IMR-90 (cell line): ENCODE results near the gene ZNF337. TPM values are rescaled to one million over a fixed set of nuclear protein-coding genes. Genes with fewer than 3 reads are reported as not detected.

Experiments
- ATAC-seq: fragments of 200-7000 bp; cut with Tn5 transposase; 2 replicates; pipeline ENCODE4 v1.9.1; 2020; ENCODE audit warnings: low read depth, mild to moderate bottlenecking, moderate library complexity
- BruUV-seq: library from RNA; stranded (reverse); fragments of 400-500 nt; replicated peaks from 2 replicates; lab custom pipeline; 2021; lab: Mats Ljungman, UMichigan
- CTCF ChIA-PET: fragments of 300-600 bp; formaldehyde crosslinking; extraction: SDS; loops from one replicate; lab custom pipeline; 2021; ENCODE audit warnings: antibody characterized with exemption; lab: Yijun Ruan, JAX
- POLR2A ChIA-PET: fragments of 300-600 bp; sonication (Branson Sonifier 250); formaldehyde crosslinking; loops from one replicate; lab custom pipeline; 2022; ENCODE audit warnings: antibody characterized with exemption; ENCODE audit not compliant: unreplicated experiment; lab: Charles Lee
- DNase-seq: peaks from one replicate; pipeline ENCODE4 v3.0.0; 2013
- H2AFZ ChIP-seq: replicated peaks from 2 replicates; pipeline ENCODE3; 2013; ENCODE audit warnings: low read length, mild to moderate bottlenecking; ENCODE audit not compliant: poor library complexity
- H2AK5ac ChIP-seq: 2 replicates; pipeline ENCODE4 v1.6.1; 2013; ENCODE audit warnings: low read depth, low read length, inconsistent platforms
- H2AK9ac ChIP-seq: replicated peaks from 2 replicates; pipeline ENCODE3; 2013; ENCODE audit warnings: mild to moderate bottlenecking, low read depth, low read length, moderate library complexity; ENCODE audit not compliant: poor library complexity
- H2BK120ac ChIP-seq: 2 replicates; pipeline ENCODE4 v1.6.1; 2013; ENCODE audit warnings: low read depth, low read length, inconsistent platforms
- H2BK15ac ChIP-seq: 3 replicates; pipeline ENCODE4 v1.6.1; 2013; ENCODE audit warnings: low read depth, low read length, inconsistent platforms
- H2BK20ac ChIP-seq: 2 replicates; pipeline ENCODE4 v1.6.1; 2013; ENCODE audit warnings: low read depth, mild to moderate bottlenecking, inconsistent platforms, low read length, moderate library complexity
- H2BK5ac ChIP-seq: 2 replicates; pipeline ENCODE4 v1.6.1; 2013; ENCODE audit warnings: mild to moderate bottlenecking, low read depth, low read length, inconsistent platforms; ENCODE audit not compliant: poor library complexity, severe bottlenecking
- H3K14ac ChIP-seq: replicated peaks from 2 replicates; pipeline ENCODE4 v1.6.1; 2013; ENCODE audit warnings: low read depth, low read length, inconsistent platforms
- H3K18ac ChIP-seq: 2 replicates; pipeline ENCODE4 v1.6.1; 2013; ENCODE audit warnings: low read depth, low read length, control low read depth
- H3K23ac ChIP-seq: 2 replicates; pipeline ENCODE4 v1.6.1; 2013; ENCODE audit warnings: low read depth, low read length, inconsistent platforms
- H3K27ac ChIP-seq: 2 replicates; pipeline ENCODE4 v1.5.1; 2013; ENCODE audit warnings: mild to moderate bottlenecking, control low read depth, low read length; ENCODE audit not compliant: insufficient read depth
- H3K27me3 ChIP-seq: 2 replicates; pipeline ENCODE4 v1.6.1; 2013; ENCODE audit warnings: low read length; ENCODE audit not compliant: control insufficient read depth, insufficient read depth
- H3K36me3 ChIP-seq: 2 replicates; pipeline ENCODE4 v1.6.1; 2013; ENCODE audit warnings: low read length, mixed read lengths; ENCODE audit not compliant: control insufficient read depth, insufficient read depth
- H3K4ac ChIP-seq: 2 replicates; pipeline ENCODE4 v1.6.1; 2013; ENCODE audit warnings: low read depth, low read length, inconsistent platforms
- H3K4me1 ChIP-seq: 2 replicates; pipeline ENCODE4 v1.6.1; 2013; ENCODE audit warnings: low read length, mixed read lengths; ENCODE audit not compliant: control insufficient read depth, insufficient read depth
- H3K4me2 ChIP-seq: 2 replicates; pipeline ENCODE4 v1.6.1; 2013; ENCODE audit warnings: low read depth, mild to moderate bottlenecking, control low read depth, low read length, moderate library complexity
- H3K4me3 ChIP-seq: 2 replicates; pipeline ENCODE4 v1.5.1; 2013; ENCODE audit warnings: low read depth, mild to moderate bottlenecking, control low read depth, low read length, moderate library complexity; ENCODE audit not compliant: insufficient read depth
- H3K56ac ChIP-seq: 2 replicates; pipeline ENCODE4 v1.6.1; 2013; ENCODE audit warnings: low read length, inconsistent platforms; ENCODE audit not compliant: insufficient read depth; ENCODE audit errors: extremely low read depth
- H3K79me1 ChIP-seq, 2 experiments: 2 replicates each; pipeline ENCODE4 v1.6.1; 2013; ENCODE audit warnings: low read length in 2 of 2, inconsistent platforms in 1 of 2, low read depth in 1 of 2
- H3K9ac ChIP-seq: 2 replicates; pipeline ENCODE4 v1.6.1; 2013; ENCODE audit warnings: low read depth, low read length, control low read depth
- H3K9me1 ChIP-seq: 2 replicates; pipeline ENCODE4 v1.6.1; 2013; ENCODE audit warnings: low read length, inconsistent platforms; ENCODE audit not compliant: insufficient read depth
- H3K9me3 ChIP-seq: 2 replicates; pipeline ENCODE4 v1.6.1; 2013; ENCODE audit warnings: low read length; ENCODE audit not compliant: control insufficient read depth, insufficient read depth
- H4K20me1 ChIP-seq: 2 replicates; pipeline ENCODE4 v1.6.1; 2013; ENCODE audit warnings: low read length, inconsistent platforms; ENCODE audit not compliant: insufficient read depth
- H4K5ac ChIP-seq: 2 replicates; pipeline ENCODE4 v1.6.1; 2013; ENCODE audit warnings: mild to moderate bottlenecking, low read depth, low read length, control low read depth
- H4K8ac ChIP-seq, 2 experiments: 2 replicates each; pipeline ENCODE4 v1.6.1; 2013; ENCODE audit warnings: low read depth in 2 of 2, low read length in 2 of 2, control low read depth in 1 of 2, inconsistent platforms in 1 of 2
- H4K91ac ChIP-seq: 2 replicates; pipeline ENCODE4 v1.6.1; 2013; ENCODE audit warnings: low read depth, low read length, inconsistent platforms; ENCODE audit not compliant: insufficient read depth
- CEBPB ChIP-seq: IDR thresholded peaks from 2 replicates; pipeline ENCODE4 v1.6.1; 2012; ENCODE audit warnings: low read depth, low read length, improper control_type of control experiment
- CHD1 ChIP-seq: IDR thresholded peaks from 2 replicates; pipeline ENCODE4 v1.6.1; 2012; ENCODE audit warnings: low read depth, low read length, improper control_type of control experiment
- FOS ChIP-seq: fragments of 150-350 bp; IDR thresholded peaks from 2 replicates; pipeline ENCODE4 v1.6.1; 2016; ENCODE audit warnings: low read depth, low read length
- MAFK ChIP-seq: IDR thresholded peaks from 2 replicates; pipeline ENCODE4 v1.6.1; 2012; ENCODE audit warnings: low read depth, low read length, improper control_type of control experiment
- MAZ ChIP-seq: IDR thresholded peaks from 2 replicates; pipeline ENCODE4 v1.6.1; 2012; ENCODE audit warnings: low read depth, mild to moderate bottlenecking, low read length, improper control_type of control experiment, moderate library complexity, borderline replicate concordance
- MXI1 ChIP-seq: IDR thresholded peaks from 2 replicates; pipeline ENCODE4 v1.6.1; 2012; ENCODE audit warnings: low read depth, mild to moderate bottlenecking, low read length, moderate library complexity, borderline replicate concordance
- NFE2L2 ChIP-seq: fragments of 150-350 bp; IDR thresholded peaks from 2 replicates; pipeline ENCODE4 v1.6.1; 2016; ENCODE audit warnings: low read depth, mild to moderate bottlenecking, low read length
- POLR2A ChIP-seq: IDR thresholded peaks from 2 replicates; pipeline ENCODE4 v1.6.1; 2012; ENCODE audit warnings: mild to moderate bottlenecking, low read depth, low read length
- RAD21 ChIP-seq: IDR thresholded peaks from 2 replicates; pipeline ENCODE4 v1.6.1; 2012; ENCODE audit warnings: low read length, improper control_type of control experiment
- RCOR1 ChIP-seq: IDR thresholded peaks from 2 replicates; pipeline ENCODE4 v1.6.1; 2012; ENCODE audit warnings: mild to moderate bottlenecking, low read length, improper control_type of control experiment; ENCODE audit not compliant: insufficient replicate concordance
- RFX5 ChIP-seq: IDR thresholded peaks from 2 replicates; pipeline ENCODE4 v1.8.0; 2012; ENCODE audit warnings: low read depth, mild to moderate bottlenecking, low read length, moderate library complexity
- SMC3 ChIP-seq: fragments of 150-350 bp; IDR thresholded peaks from 2 replicates; pipeline ENCODE4 v1.6.1; 2016; ENCODE audit warnings: low read depth, mild to moderate bottlenecking, antibody characterized with exemption, low read length, moderate library complexity
- WGBS, 2 experiments: methylation state at CpG; one replicate each; pipeline versions ENCODE4 v1.1.5 to v1.1.7; 2013; ENCODE audit warnings: missing lambda C conversion rate in 2 of 2; ENCODE audit not compliant: insufficient read length in 1 of 2; ENCODE audit errors: extremely low coverage in 2 of 2; 5-methylcytosine and 5-hydroxymethylcytosine counted together
- dilution Hi-C: fragments of 300-500 bp; cut with HindIII; formaldehyde crosslinking; loops from one replicate; pipeline ENCODE4 v1.14.3; 2018; ENCODE audit warnings: low sequenced_read_pairs; ENCODE audit not compliant: unreplicated experiment
- in situ Hi-C: fragments of 300-500 bp; cut with MboI; formaldehyde crosslinking; loops from 3 replicates; pipeline ENCODE4 v1.14.3; 2019; ENCODE audit warnings: low sequenced_read_pairs, inconsistent platforms, mixed read lengths
- intact Hi-C: fragments of 100-400 bp; cut with micrococcal nuclease; formaldehyde crosslinking; loops from 2 replicates; pipeline ENCODE4 v1.10.0; 2022
- polyA plus RNA-seq, 3 experiments: library from polyadenylated mRNA; depleted of rRNA; stranded (reverse); fragments of >200 nt; gene quantifications; 2 replicates each; pipeline ENCODE4 v1.2.3, GENCODE V29; 2012; ENCODE audit warnings: low replicate concordance in 1 of 3
- total RNA-seq: library from RNA; depleted of rRNA; stranded (reverse); fragments of >200 nt; gene quantifications from 2 replicates; pipeline ENCODE4 v1.2.3, GENCODE V29; 2012
- TF ChIP-seq, protein P1 (sequence below): fragments of 150-350 bp; IDR thresholded peaks from 2 replicates; pipeline ENCODE4 v1.6.1; 2016; ENCODE audit warnings: low read depth, mild to moderate bottlenecking, low read length, moderate library complexity, borderline replicate concordance
- TF ChIP-seq, protein P2 (sequence below): conservative IDR thresholded peaks from 2 replicates; pipeline ENCODE4 v1.5.1; 2012; ENCODE audit warnings: mild to moderate bottlenecking, low read depth, low read length, improper control_type of control experiment
- TF ChIP-seq, protein P3 (sequence below): fragments of 150-350 bp; IDR thresholded peaks from 2 replicates; pipeline ENCODE4 v1.6.1; 2017; ENCODE audit warnings: mild to moderate bottlenecking, antibody characterized with exemption, low read length, low read depth

ZNF337 gene
- total and polyA plus RNA-seq, 2 of the 4 experiments (the other 2 are of a cell fraction), result 10.4 to 16.5 TPM

DNA sequence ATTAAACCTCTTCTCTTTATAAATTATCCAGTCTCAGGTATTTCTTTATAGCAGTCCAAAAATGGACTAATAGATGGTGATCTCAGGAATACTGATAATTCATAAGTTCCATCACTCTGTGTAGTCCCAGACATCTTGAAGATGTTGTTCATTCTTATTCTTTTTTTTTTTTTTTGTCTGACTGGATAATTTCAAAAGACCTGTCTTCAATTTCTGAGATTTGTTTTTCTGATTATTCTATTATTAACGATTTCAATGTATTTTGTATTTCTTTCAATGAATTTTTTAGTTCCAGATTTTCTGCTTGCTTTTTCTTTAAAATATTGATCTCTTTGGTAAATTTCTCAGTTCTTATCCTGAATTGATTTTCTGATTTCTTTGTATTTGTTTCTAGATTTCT lies 29.7 kb upstream of the ZNF337 start:
- H3K9me3 ChIP-seq, result peaks cover 5% of the 10 kb centered on the region

More for the DNA sequence above, 29.7 kb upstream of the ZNF337 start:
- ATAC-seq (no peak), DNase-seq (no peak)
- no peaks in the 10 kb centered on the region for H4K20me1 ChIP-seq
- no peaks in the 10 kb centered on the region for H3K79me1 ChIP-seq
- no peak overlapping the region for H3K4me3 ChIP-seq
- H3K4me1 ChIP-seq, result no peaks in the 10 kb centered on the region
- H2BK120ac ChIP-seq, result no peak overlapping the region
- no peak overlapping the region for H2BK5ac ChIP-seq
- no peak overlapping the region for H4K8ac ChIP-seq
- no CpG with 5 or more reads among the region's 1 CpG for WGBS, 2 experiments
- no peak overlapping the region for H2BK20ac ChIP-seq
- no peak overlapping the region for H3K9ac ChIP-seq
- H3K4me2 ChIP-seq, result no peak overlapping the region
- H4K5ac ChIP-seq, result no peak overlapping the region
- TF ChIP-seq POLR2A, result no peak
- TF ChIP-seq RCOR1, result no peak
- TF ChIP-seq SMC3, result no peak
- TF ChIP-seq, protein P1, sequence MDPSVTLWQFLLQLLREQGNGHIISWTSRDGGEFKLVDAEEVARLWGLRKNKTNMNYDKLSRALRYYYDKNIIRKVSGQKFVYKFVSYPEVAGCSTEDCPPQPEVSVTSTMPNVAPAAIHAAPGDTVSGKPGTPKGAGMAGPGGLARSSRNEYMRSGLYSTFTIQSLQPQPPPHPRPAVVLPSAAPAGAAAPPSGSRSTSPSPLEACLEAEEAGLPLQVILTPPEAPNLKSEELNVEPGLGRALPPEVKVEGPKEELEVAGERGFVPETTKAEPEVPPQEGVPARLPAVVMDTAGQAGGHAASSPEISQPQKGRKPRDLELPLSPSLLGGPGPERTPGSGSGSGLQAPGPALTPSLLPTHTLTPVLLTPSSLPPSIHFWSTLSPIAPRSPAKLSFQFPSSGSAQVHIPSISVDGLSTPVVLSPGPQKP, result no peak
- no peak for TF ChIP-seq MAFK
- TF ChIP-seq, protein P2, sequence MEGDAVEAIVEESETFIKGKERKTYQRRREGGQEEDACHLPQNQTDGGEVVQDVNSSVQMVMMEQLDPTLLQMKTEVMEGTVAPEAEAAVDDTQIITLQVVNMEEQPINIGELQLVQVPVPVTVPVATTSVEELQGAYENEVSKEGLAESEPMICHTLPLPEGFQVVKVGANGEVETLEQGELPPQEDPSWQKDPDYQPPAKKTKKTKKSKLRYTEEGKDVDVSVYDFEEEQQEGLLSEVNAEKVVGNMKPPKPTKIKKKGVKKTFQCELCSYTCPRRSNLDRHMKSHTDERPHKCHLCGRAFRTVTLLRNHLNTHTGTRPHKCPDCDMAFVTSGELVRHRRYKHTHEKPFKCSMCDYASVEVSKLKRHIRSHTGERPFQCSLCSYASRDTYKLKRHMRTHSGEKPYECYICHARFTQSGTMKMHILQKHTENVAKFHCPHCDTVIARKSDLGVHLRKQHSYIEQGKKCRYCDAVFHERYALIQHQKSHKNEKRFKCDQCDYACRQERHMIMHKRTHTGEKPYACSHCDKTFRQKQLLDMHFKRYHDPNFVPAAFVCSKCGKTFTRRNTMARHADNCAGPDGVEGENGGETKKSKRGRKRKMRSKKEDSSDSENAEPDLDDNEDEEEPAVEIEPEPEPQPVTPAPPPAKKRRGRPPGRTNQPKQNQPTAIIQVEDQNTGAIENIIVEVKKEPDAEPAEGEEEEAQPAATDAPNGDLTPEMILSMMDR, result no peak
- TF ChIP-seq NFE2L2, result no peak
- no peak for TF ChIP-seq CEBPB
- TF ChIP-seq MXI1, result no peak
- TF ChIP-seq RFX5, result no peak
- TF ChIP-seq, protein P3, sequence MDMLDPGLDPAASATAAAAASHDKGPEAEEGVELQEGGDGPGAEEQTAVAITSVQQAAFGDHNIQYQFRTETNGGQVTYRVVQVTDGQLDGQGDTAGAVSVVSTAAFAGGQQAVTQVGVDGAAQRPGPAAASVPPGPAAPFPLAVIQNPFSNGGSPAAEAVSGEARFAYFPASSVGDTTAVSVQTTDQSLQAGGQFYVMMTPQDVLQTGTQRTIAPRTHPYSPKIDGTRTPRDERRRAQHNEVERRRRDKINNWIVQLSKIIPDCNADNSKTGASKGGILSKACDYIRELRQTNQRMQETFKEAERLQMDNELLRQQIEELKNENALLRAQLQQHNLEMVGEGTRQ, result no peak
- no peak for TF ChIP-seq FOS
- no peak for TF ChIP-seq RAD21
- no peak for TF ChIP-seq MAZ
- no peak for TF ChIP-seq CHD1
- no peak overlapping the region for H2AK9ac ChIP-seq
- dilution Hi-C loops, result no loop called here
- in situ Hi-C loops, result no loop called here
- H3K56ac ChIP-seq, result no peak overlapping the region
- BruUV-seq, result no TSS peak
- CTCF ChIA-PET, result no interaction called here
- H3K14ac ChIP-seq, result no peak overlapping the region
- no peak overlapping the region for H2AK5ac ChIP-seq
- H3K4ac ChIP-seq, result no peak overlapping the region
- H3K36me3 ChIP-seq, result no peaks in the 10 kb centered on the region
- intact Hi-C loops, result no loop called here
- no peak overlapping the region for H3K27ac ChIP-seq
- H3K9me1 ChIP-seq, result no peaks in the 10 kb centered on the region
- H2AFZ ChIP-seq, result no peak overlapping the region
- no peak overlapping the region for H4K91ac ChIP-seq
- H3K27me3 ChIP-seq, result no peaks in the 10 kb centered on the region
- no peak overlapping the region for H3K23ac ChIP-seq
- no peak overlapping the region for H3K18ac ChIP-seq
- H2BK15ac ChIP-seq, result no peak overlapping the region
- POLR2A ChIA-PET, result no interaction called here
